K562 (cell line): Measurements from ENCODE around the gene CERS3. TPM values are rescaled to one million over a fixed set of nuclear protein-coding genes. Genes with fewer than 3 reads are reported as not detected.

Experiments
- ATAC-seq: fragments of 200-7000 bp; cut with Tn5 transposase; 3 replicates; pipeline ENCODE4 v1.9.1; 2020; ENCODE audit warnings: moderate library complexity
- BruUV-seq: library from RNA; stranded (reverse); fragments of 400-500 nt; replicated peaks from 2 replicates; lab custom pipeline; 2021; lab: Mats Ljungman, UMichigan
- CTCF ChIA-PET: fragments of 300-600 bp; formaldehyde crosslinking; extraction: SDS; loops from one replicate; lab custom pipeline; 2021; ENCODE audit warnings: low intra/inter-chr PET ratio; lab: Yijun Ruan, JAX
- POLR2A ChIA-PET: fragments of 300-600, 350-650 bp; sonication (Branson Sonifier 250); formaldehyde crosslinking; extraction: SDS; loops from one replicate; lab custom pipeline; 2021; ENCODE audit warnings: antibody characterized with exemption, inconsistent platforms; lab: Yijun Ruan, JAX
- DNase-seq, 4 experiments: peaks; one replicate each; pipeline versions ENCODE4 v3.0.0 to v3.0.0-alpha.2; 2011 to 2018; ENCODE audit warnings: low spot score in 3 of 4, mixed read lengths in 3 of 4; ENCODE audit errors: extremely low read depth in 1 of 4
- FAIRE-seq: peaks from 2 replicates; lab custom pipeline; 2011; peaks lifted over from hg19 to GRCh38; lab: Jason Lieb, UNC
- H2AFZ ChIP-seq: 2 replicates; pipeline ENCODE4 v1.6.0; 2011; ENCODE audit warnings: low read depth, low read length, control low read depth, inconsistent platforms
- H3K27ac ChIP-seq: fragments of 200-600 bp; 3 replicates; pipeline ENCODE4 v1.8.0; 2011; ENCODE audit warnings: low read depth, mild to moderate bottlenecking, control low read depth, inconsistent platforms, low read length, moderate library complexity, mixed read lengths; ENCODE audit errors: extremely low read depth
- H3K27me3 ChIP-seq, 2 experiments: fragments of 300-600 bp in 1 of 2; 2 replicates in 1 of 2; 3 replicates in 1 of 2; pipeline versions ENCODE4 v1.6.0 to v1.8.0; 2011; ENCODE audit warnings: inconsistent platforms in 2 of 2, low read length in 2 of 2, mild to moderate bottlenecking in 1 of 2, mixed read lengths in 1 of 2, moderate library complexity in 1 of 2; ENCODE audit not compliant: control insufficient read depth in 2 of 2, insufficient read depth in 2 of 2
- H3K36me3 ChIP-seq: fragments of 300-600 bp; 3 replicates; pipeline ENCODE4 v1.8.0; 2011; ENCODE audit warnings: mild to moderate bottlenecking, low read length, inconsistent platforms; ENCODE audit not compliant: control insufficient read depth, insufficient read depth
- H3K4me1 ChIP-seq, 2 experiments: fragments of 200-600 bp in 1 of 2; replicated peaks in 1 of 2; 2 replicates in 1 of 2; 3 replicates in 1 of 2; pipeline versions ENCODE4 v1.5.1 to v1.8.0; 2011; ENCODE audit warnings: inconsistent platforms in 2 of 2, low read length in 2 of 2, mild to moderate bottlenecking in 1 of 2, mixed read lengths in 1 of 2, moderate library complexity in 1 of 2; ENCODE audit not compliant: control insufficient read depth in 2 of 2, insufficient read depth in 2 of 2
- H3K4me2 ChIP-seq: 2 replicates; pipeline ENCODE4 v1.6.1; 2011; ENCODE audit warnings: low read length, control low read depth, inconsistent platforms, mixed read lengths; ENCODE audit not compliant: insufficient read depth
- H3K4me3 ChIP-seq: fragments of 200-600 bp; sonication (generic), shearing (Covaris generic); 2 replicates; pipeline ENCODE4 v1.5.1; 2016; ENCODE audit warnings: control low read depth, inconsistent platforms
- H3K79me2 ChIP-seq: fragments of 200-600 bp; 3 replicates; pipeline ENCODE4 v1.8.0; 2011; ENCODE audit warnings: low read length, inconsistent platforms; ENCODE audit not compliant: control insufficient read depth, insufficient read depth
- H3K9ac ChIP-seq, 2 experiments: 2 replicates each; pipeline versions ENCODE4 v1.6.0 to v1.6.1; 2011; ENCODE audit warnings: low read depth in 2 of 2, low read length in 2 of 2, control low read depth in 1 of 2, inconsistent platforms in 1 of 2, mild to moderate bottlenecking in 1 of 2, mixed read lengths in 1 of 2; ENCODE audit not compliant: insufficient read depth in 1 of 2
- H3K9me1 ChIP-seq: one replicate; pipeline ENCODE4 v1.6.0; 2011; ENCODE audit warnings: inconsistent platforms, mild to moderate bottlenecking, low read length, moderate library complexity; ENCODE audit not compliant: control insufficient read depth, insufficient read depth
- H3K9me3 ChIP-seq: replicated peaks from 2 replicates; pipeline ENCODE4 v1.5.1; 2011; ENCODE audit warnings: low read depth, low read length, inconsistent platforms; ENCODE audit not compliant: control insufficient read depth, insufficient read depth
- H4K20me1 ChIP-seq: replicated peaks from 2 replicates; pipeline ENCODE4 v1.6.1; 2011; ENCODE audit warnings: low read length, inconsistent platforms, mixed read lengths; ENCODE audit not compliant: control insufficient read depth, insufficient read depth
- ARID2 ChIP-seq: fragments of 450-650 bp; IDR thresholded peaks from 2 replicates; pipeline ENCODE4 v1.6.1; 2017; ENCODE audit warnings: antibody characterized with exemption, mild to moderate bottlenecking
- ATF3 ChIP-seq, 2 experiments: fragments of 450-650 bp in 1 of 2; sonication (generic) in 1 of 2; formaldehyde crosslinking in 1 of 2; IDR thresholded peaks in 1 of 2; conservative IDR thresholded peaks in 1 of 2; 2 replicates each; pipeline versions ENCODE4 v1.6.1 to v1.8.1; 2016 to 2023; ENCODE audit warnings: mild to moderate bottlenecking in 2 of 2, moderate library complexity in 2 of 2, inconsistent platforms in 1 of 2, missing genetic modification reagents in 1 of 2
- BCL6 ChIP-seq: fragments of 250-450 bp; sonication (Bioruptor Pico); IDR thresholded peaks from 2 replicates; pipeline ENCODE4 v1.4.0; 2020
- CC2D1A ChIP-seq: fragments of 450-650 bp; IDR thresholded peaks from 2 replicates; pipeline ENCODE4 v1.6.1; 2017; ENCODE audit warnings: mild to moderate bottlenecking
- HMG20B ChIP-seq: fragments of 250-450 bp; sonication (Bioruptor Pico); IDR thresholded peaks from 2 replicates; pipeline ENCODE4 v1.5.0; 2021; ENCODE audit warnings: mild to moderate bottlenecking
- HNRNPH1 ChIP-seq: fragments of 200-400 bp; formaldehyde crosslinking; optimal IDR thresholded peaks from 2 replicates; pipeline ENCODE3; 2017; ENCODE audit warnings: low read depth, mild to moderate bottlenecking, low read length, moderate library complexity
- MITF ChIP-seq: IDR thresholded peaks from 2 replicates; pipeline ENCODE4 v1.6.1; 2014; ENCODE audit warnings: antibody characterized with exemption
- NR1H2 ChIP-seq: sonication (generic); formaldehyde crosslinking; IDR thresholded peaks from 2 replicates; pipeline ENCODE4 v1.4.0; 2020; ENCODE audit warnings: mild to moderate bottlenecking, missing genetic modification reagents
- RBBP5 ChIP-seq: fragments of 200-600 bp; sonication (generic); IDR thresholded peaks from 2 replicates; pipeline ENCODE4 v1.6.1; 2012; ENCODE audit warnings: borderline replicate concordance, mild to moderate bottlenecking, low read length, control low read depth, inconsistent platforms; ENCODE audit not compliant: insufficient read depth, poor library complexity, severe bottlenecking
- RBM39 ChIP-seq: fragments of 200-400 bp; formaldehyde crosslinking; optimal IDR thresholded peaks from 2 replicates; pipeline ENCODE3; 2018; ENCODE audit warnings: low read depth, low read length
- SRF ChIP-seq, 2 experiments: fragments of 250-450, 450-650 bp in 1 of 2; sonication (Bioruptor Pico) in 1 of 2; sonication (generic) in 1 of 2; formaldehyde crosslinking; IDR thresholded peaks; 2 replicates each; pipeline versions ENCODE4 v1.5.0 to v1.5.1; 2020 to 2022; ENCODE audit warnings: mild to moderate bottlenecking in 1 of 2, missing genetic modification reagents in 1 of 2
- TAF7 ChIP-seq: fragments of 450-650 bp; IDR thresholded peaks from 2 replicates; pipeline ENCODE4 v1.6.1; 2016; ENCODE audit warnings: missing genetic modification characterization, missing compliant biosample characterization
- ZBTB8A ChIP-seq: fragments of 450-650 bp; IDR thresholded peaks from 2 replicates; pipeline ENCODE4 v1.6.1; 2018; ENCODE audit warnings: mild to moderate bottlenecking, moderate library complexity; ENCODE audit not compliant: partially characterized antibody
- ZNF239 ChIP-seq: fragments of 250-450 bp; sonication (Bioruptor Pico); IDR thresholded peaks from 2 replicates; pipeline ENCODE4 v1.4.0; 2020; ENCODE audit warnings: mild to moderate bottlenecking
- ZNF644 ChIP-seq: fragments of 200-800 bp; sonication (Bioruptor generic); IDR thresholded peaks from 2 replicates; pipeline ENCODE4 v1.6.1; 2016; ENCODE audit warnings: low read depth, missing genetic modification characterization, missing compliant biosample characterization
- WGBS: fragments of 100-300 bp; shearing (Covaris generic); methylation state at CpG from one replicate; pipeline ENCODE4 v1.1.6; 2016; ENCODE audit warnings: low coverage, mixed read lengths; ENCODE audit not compliant: insufficient coverage; ENCODE audit errors: missing lambda C conversion rate; 5-methylcytosine and 5-hydroxymethylcytosine counted together
- in situ Hi-C: fragments of 300-500 bp; cut with MboI; formaldehyde crosslinking; loops from 4 replicates; pipeline ENCODE4 v1.15.0; 2018; ENCODE audit warnings: inconsistent platforms, mixed read lengths
- intact Hi-C: fragments of 100-400 bp; cut with micrococcal nuclease; formaldehyde crosslinking; loops from 2 replicates; pipeline ENCODE4 v1.14.2; 2022
- polyA plus RNA-seq, 8 experiments: library from polyadenylated mRNA; depleted of rRNA in 4 of 8; stranded (reverse) in 5 of 8; unstranded in 3 of 8; fragments of >200 nt; fragmentation: Nextera tagmentation in 2 of 8; fragmentation: Illumina TruSeq in 1 of 8; extraction: Ambion mirVana in 2 of 8; extraction: Trizol in 1 of 8; gene quantifications; 2 replicates each; pipeline versions ENCODE4 v1.2.1 to v1.2.3, GENCODE V29; 2011 to 2014; ENCODE audit warnings: inconsistent platforms in 1 of 8, missing spikeins in 1 of 8
- total RNA-seq, 7 experiments: library from RNA; depleted of rRNA in 6 of 7; stranded (reverse); fragments of >200 nt in 6 of 7; fragmentation: Illumina TruSeq in 2 of 7; extraction: Trizol in 2 of 7; gene quantifications; 2 replicates each; pipeline versions ENCODE4 v1.2.1 to v1.2.3, GENCODE V29; 2011 to 2021; ENCODE audit warnings: low replicate concordance in 1 of 7

The CERS3 gene
- total and polyA plus RNA-seq, 9 of the 15 experiments (the other 6 are each of a cell fraction or from before 2014, with no cell fraction given): not detected

GRCh38 chr15:100533886-100534285, 5.1 kb upstream of the CERS3 start:
- no peaks in the 10 kb centered on the region for H3K9me3 ChIP-seq
- no peaks in the 10 kb centered on the region; a peak in 1 of 5 replicates for H3K4me1 ChIP-seq
- H2AFZ ChIP-seq: no peak overlapping the region
- WGBS: 0% methylated on average over 1 of the region's 1 CpG
- H3K9ac ChIP-seq: no peak overlapping the region
- TF ChIP-seq CC2D1A (no peak), ZNF239 (CRISPR knock-in tag) (no peak), MITF (no peak), TAF7 (tag) (no peak), SRF (CRISPR knock-in tag; IDR thresholded peaks at IDR 0.05) (no peak), ARID2 (no peak), RBBP5 (no peak), BCL6 (CRISPR knock-in tag) (no peak), ZBTB8A (no peak), NR1H2 (CRISPR knock-in tag) (no peak), ZNF644 (tag) (no peak), HNRNPH1 (no peak), HMG20B (no peak), RBM39 (no peak), ATF3 (IDR thresholded peaks at IDR 0.05) (no peak), ATF3 (CRISPR knock-in tag; conservative IDR thresholded peaks at IDR 0.05) (no peak)
- H3K27me3 ChIP-seq: peaks cover 18 to 38% of the 10 kb centered on the region in 2 experiments; a peak in 4 of 5 replicates
- H4K20me1 ChIP-seq: no peaks in the 10 kb centered on the region
- H3K79me2 ChIP-seq: no peaks in the 10 kb centered on the region
- intact Hi-C loops (no loop called here), in situ Hi-C loops (no loop called here)
- CTCF ChIA-PET: no interaction called here
- FAIRE-seq: no peak
- no peak for ATAC-seq
- H3K4me3 ChIP-seq: no peak overlapping the region
- no peak overlapping the region for H3K4me2 ChIP-seq
- H3K36me3 ChIP-seq: no peaks in the 10 kb centered on the region
- BruUV-seq: no TSS peak
- POLR2A ChIA-PET: interaction anchor here (0.7 kb wide), 1 partner anchor 20 kb away, joined by 3 read pairs; no protein-coding TSS in a partner anchor
- no peaks in the 10 kb centered on the region for H3K9me1 ChIP-seq
- no peak for DNase-seq
- H3K27ac ChIP-seq: no peak overlapping the region
